K562 treated with DMSO at 1 percent for 4 hours (cell line): ENCODE results near the gene RGS11. TPM values are rescaled to one million over a fixed set of nuclear protein-coding genes. Genes with fewer than 3 reads are reported as not detected.

Experiments used
- total RNA-seq: library from RNA; unstranded; fragments of 300-600 nt; gene quantifications from 2 replicates; pipeline ENCODE4 v1.2.3, GENCODE V29; 2022; ENCODE audit not compliant: insufficient read depth

Gene RGS11
- not detected in 2 replicates for total RNA-seq

GRCh38 chr16:275786-276232 is at the start of gene RGS11:
RGS11 (minus strand) TSS chr16:275944; CDS start chr16:275911, 33 bp downstream.

GRCh38 chr16:283033-283805 is 7.5 kb upstream of the RGS11 start, which contains the start of gene PDIA2:
PDIA2 (plus strand) TSS chr16:283164; CDS start chr16:283170, 6 bp downstream.

GRCh38 chr16:280552-280951 is 4.8 kb upstream of the RGS11 start, which contains the start of gene ARHGDIG:
ARHGDIG (plus strand) TSS chr16:280591; CDS start chr16:280681, 90 bp downstream.

GRCh38 chr16:234468-235305 is 41.1 kb downstream of the RGS11 start, which contains the start of gene FAM234A:
FAM234A (plus strand) TSS chr16:234821; CDS start chr16:254414, 19,593 bp downstream.

GRCh38 chr16:228852-229730 is 46.7 kb downstream of the RGS11 start, which contains the start of gene LUC7L:
LUC7L (minus strand) TSS chr16:229449; CDS start chr16:229339, 110 bp downstream.

Other genes starting within 250 kb of the RGS11 start
- gene POLR3K, start 222.3 kb downstream of the RGS11 start, total RNA-seq: 32.7 and 37.3 TPM in 2 replicates
- gene SNRNP25, start 222.1 kb downstream of the RGS11 start, total RNA-seq: 58.5 and 73.6 TPM in 2 replicates
- 5.6 and 7.5 TPM in 2 replicates for gene RHBDF1, start 203.3 kb downstream of the RGS11 start, total RNA-seq
- 118 and 129 TPM in 2 replicates for gene MPG, start 197.7 kb downstream of the RGS11 start, total RNA-seq
- 43.9 and 58.2 TPM in 2 replicates for gene NPRL3, start 137.3 kb downstream of the RGS11 start, total RNA-seq
- gene HBZ, start 123.3 kb downstream of the RGS11 start, total RNA-seq: 123 and 148 TPM in 2 replicates
- not detected in 2 replicates for gene HBM, start 110.0 kb downstream of the RGS11 start, total RNA-seq
- gene HBA2, start 103.1 kb downstream of the RGS11 start, total RNA-seq: 142 and 148 TPM in 2 replicates
- 686 and 796 TPM in 2 replicates for gene HBA1, start 99.3 kb downstream of the RGS11 start, total RNA-seq
- gene HBQ1, start 95.5 kb downstream of the RGS11 start, total RNA-seq: 73.8 and 75.2 TPM in 2 replicates
- 28.5 and 37.4 TPM in 2 replicates for gene LUC7L, start 46.5 kb downstream of the RGS11 start, total RNA-seq
- gene FAM234A, start 41.1 kb downstream of the RGS11 start, total RNA-seq: 74.0 and 87.1 TPM in 2 replicates
- gene ARHGDIG, start 4.6 kb upstream of the RGS11 start, total RNA-seq: not detected in 2 replicates
- not detected in 2 replicates for gene PDIA2, start 7.2 kb upstream of the RGS11 start, total RNA-seq
- 34.9 and 37.3 TPM in 2 replicates for gene AXIN1, start 76.8 kb upstream of the RGS11 start, total RNA-seq
- 104 and 108 TPM in 2 replicates for gene MRPL28, start 94.6 kb upstream of the RGS11 start, total RNA-seq
- 102 and 116 TPM in 2 replicates for gene PGAP6, start 106.0 kb upstream of the RGS11 start, total RNA-seq
- 226 and 252 TPM in 2 replicates for gene NME4, start 121.3 kb upstream of the RGS11 start, total RNA-seq
- 33.8 and 38.1 TPM in 2 replicates for gene DECR2, start 125.9 kb upstream of the RGS11 start, total RNA-seq
- 10.8 and 10.9 TPM in 2 replicates for gene RAB11FIP3, start 149.7 kb upstream of the RGS11 start, total RNA-seq